Endothelial cell (in vitro differentiated cells): ENCODE data around the gene RNASEH2A. TPM values are rescaled to one million over a fixed set of nuclear protein-coding genes. Genes with fewer than 3 reads are reported as not detected.
A peak's percentile ranks its signal among the peaks of the same experiment; 100 is the strongest.

Source experiments
- DNase-seq: peaks from one replicate; pipeline ENCODE4 v3.0.0; 2021; ENCODE audit warnings: low spot score
- H3K27ac Mint-ChIP-seq: one replicate; pipeline ENCODE4 v1.8.0; 2021; ENCODE audit warnings: mixed read lengths, inconsistent platforms; ENCODE audit not compliant: unreplicated experiment
- H3K27me3 Mint-ChIP-seq: one replicate; pipeline ENCODE4 v1.8.0; 2021; ENCODE audit warnings: mild to moderate bottlenecking, moderate library complexity, mixed read lengths, inconsistent platforms; ENCODE audit not compliant: unreplicated experiment
- H3K36me3 Mint-ChIP-seq: one replicate; pipeline ENCODE4 v1.8.0; 2021; ENCODE audit warnings: mild to moderate bottlenecking, low read depth, mixed read lengths, inconsistent platforms; ENCODE audit not compliant: unreplicated experiment
- H3K4me1 Mint-ChIP-seq: one replicate; pipeline ENCODE4 v1.8.0; 2021; ENCODE audit warnings: mild to moderate bottlenecking, mixed read lengths, inconsistent platforms; ENCODE audit not compliant: unreplicated experiment
- H3K4me3 Mint-ChIP-seq: one replicate; pipeline ENCODE4 v1.8.0; 2021; ENCODE audit warnings: mild to moderate bottlenecking, mixed read lengths, inconsistent platforms; ENCODE audit not compliant: unreplicated experiment
- H3K9me3 Mint-ChIP-seq: one replicate; pipeline ENCODE4 v1.8.0; 2021; ENCODE audit warnings: mixed read lengths, inconsistent platforms; ENCODE audit not compliant: unreplicated experiment
- CTCF ChIP-seq: fragments of 200-600 bp; sonication (generic); IDR thresholded peaks from one replicate; pipeline ENCODE4 v1.5.0; 2021; ENCODE audit warnings: antibody characterized with exemption; ENCODE audit not compliant: unreplicated experiment
- total RNA-seq: library from RNA; stranded (reverse); fragmentation: NEBNext Ultra II Directional; extraction: Animal tissue kit (Norgen Biotek cat#: 25700); gene quantifications from one replicate; pipeline ENCODE4 v1.2.1, GENCODE V29; 2021; ENCODE audit not compliant: unreplicated experiment

The RNASEH2A gene
- total RNA-seq, 1 donor from 2014 or later: 26.9 TPM

- TF ChIP-seq CTCF: no peak
- Mint-ChIP-seq H3K27me3 (peaks cover 16% of the 10 kb centered on the region), H3K9me3 (no peaks in the 10 kb centered on the region), H3K4me1 (peaks cover 16% of the 10 kb centered on the region), H3K36me3 (peaks cover 4% of the 10 kb centered on the region), H3K27ac (peak overlapping the region; percentile 99), H3K4me3 (peak overlapping the region; percentile 91)
- peak; percentile 77 for DNase-seq
These were observed 28.1 kb upstream of the RNASEH2A start for GRCh38 chr19:12778017-12778904.

DNA sequence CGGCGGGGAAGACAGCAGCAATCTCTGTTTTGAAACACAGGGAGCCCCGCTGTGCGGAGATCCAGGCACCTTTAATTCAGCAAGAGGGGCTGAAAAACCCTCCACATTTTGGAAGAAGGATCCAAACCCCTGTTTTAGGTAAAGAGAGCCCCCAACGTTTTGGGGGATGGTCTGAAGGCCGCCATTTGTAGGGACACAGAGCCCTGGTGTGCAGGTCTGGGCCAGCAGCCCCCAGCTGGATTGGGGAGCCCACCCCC lies 27.6 kb upstream of the RNASEH2A start:
- Mint-ChIP-seq H3K36me3 (peaks cover 4% of the 10 kb centered on the region), H3K27me3 (peaks cover 16% of the 10 kb centered on the region), H3K9me3 (no peaks in the 10 kb centered on the region), H3K4me3 (peak overlapping the region; percentile 91), H3K27ac (peak overlapping the region; percentile 99), H3K4me1 (peaks cover 19% of the 10 kb centered on the region)
- TF ChIP-seq CTCF: no peak
- no peak for DNase-seq

DNA sequence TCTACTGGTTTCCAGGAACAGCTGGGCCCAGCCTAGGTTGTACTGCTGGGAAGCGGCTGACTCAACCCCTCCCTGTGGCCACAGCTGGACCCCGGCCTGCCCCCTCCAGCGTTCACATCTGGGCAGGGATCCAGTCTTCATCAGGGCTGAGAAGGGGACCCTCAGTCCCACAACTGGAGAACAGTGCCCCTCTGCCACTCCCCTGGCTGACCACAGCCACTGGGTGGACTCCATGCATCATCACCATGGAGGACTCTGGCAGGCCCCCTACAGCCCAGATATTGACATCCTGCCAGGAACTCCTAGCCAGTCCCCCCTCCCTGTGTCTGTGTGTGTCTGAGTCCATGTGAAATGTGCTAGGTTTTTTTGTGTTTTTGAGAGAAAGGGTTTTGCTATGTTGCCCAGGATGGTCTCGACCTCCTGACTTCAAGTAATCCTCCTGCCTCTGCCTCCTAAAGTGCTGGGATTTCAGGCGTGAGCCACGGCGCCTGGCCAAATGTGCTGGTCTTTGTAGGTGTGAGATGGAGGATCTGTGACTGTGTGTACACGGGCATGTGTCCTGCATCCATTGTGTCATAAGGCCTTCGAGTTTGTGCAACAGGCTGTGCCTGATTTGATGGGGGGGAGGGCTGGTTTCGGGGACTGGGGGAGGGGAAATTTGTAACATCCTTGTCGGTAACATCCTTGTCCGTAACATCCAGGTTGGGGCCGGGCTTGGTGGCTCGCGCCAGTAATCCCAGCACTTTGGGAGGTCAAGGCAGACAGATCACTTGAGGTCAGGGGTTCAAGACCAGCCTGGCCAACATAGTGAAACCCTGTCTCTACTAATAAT lies 27.0 kb upstream of the RNASEH2A start:
- Mint-ChIP-seq H3K4me3 (peak overlapping the region; percentile 65), H3K9me3 (no peaks in the 10 kb centered on the region), H3K36me3 (peaks cover 4% of the 10 kb centered on the region), H3K27me3 (peaks cover 16% of the 10 kb centered on the region), H3K4me1 (peaks cover 19% of the 10 kb centered on the region), H3K27ac (peak overlapping the region; percentile 93)
- DNase-seq: peak; percentile 54
- no peak for TF ChIP-seq CTCF

- Mint-ChIP-seq H3K27ac (peak overlapping the region; percentile 94), H3K4me1 (peaks cover 19% of the 10 kb centered on the region), H3K4me3 (peak overlapping the region; percentile 87), H3K27me3 (peaks cover 13% of the 10 kb centered on the region), H3K9me3 (no peaks in the 10 kb centered on the region), H3K36me3 (peaks cover 4% of the 10 kb centered on the region)
- no peak for TF ChIP-seq CTCF
- no peak for DNase-seq
These were observed 24.3 kb upstream of the RNASEH2A start for GRCh38 chr19:12782174-12782423.
